Prostate gland (tissue), 2 donors: ENCODE results near the gene ASIC2.

Experiments
- POLR2A ChIP-seq: fragments of 450-650 bp; IDR thresholded peaks from one replicate; pipeline ENCODE4 v1.6.1; 2016; ENCODE audit warnings: antibody characterized with exemption, mild to moderate bottlenecking
- POLR2AphosphoS5 ChIP-seq: sonication (generic); formaldehyde crosslinking; IDR thresholded peaks from one replicate; pipeline ENCODE4 v1.6.1; 2017; ENCODE audit warnings: antibody characterized with exemption
- TF ChIP-seq, protein P1 (sequence below), 4 experiments: fragments of 200-600 bp in 2 of 4; fragments of 450-650 bp in 2 of 4; sonication (generic) in 2 of 4; IDR thresholded peaks; 1 replicate in 3 of 4; 2 replicates in 1 of 4; pipeline ENCODE4 v1.5.1; 2016 to 2019; ENCODE audit warnings: antibody characterized with exemption in 4 of 4, mild to moderate bottlenecking in 2 of 4, moderate library complexity in 2 of 4

DNA sequence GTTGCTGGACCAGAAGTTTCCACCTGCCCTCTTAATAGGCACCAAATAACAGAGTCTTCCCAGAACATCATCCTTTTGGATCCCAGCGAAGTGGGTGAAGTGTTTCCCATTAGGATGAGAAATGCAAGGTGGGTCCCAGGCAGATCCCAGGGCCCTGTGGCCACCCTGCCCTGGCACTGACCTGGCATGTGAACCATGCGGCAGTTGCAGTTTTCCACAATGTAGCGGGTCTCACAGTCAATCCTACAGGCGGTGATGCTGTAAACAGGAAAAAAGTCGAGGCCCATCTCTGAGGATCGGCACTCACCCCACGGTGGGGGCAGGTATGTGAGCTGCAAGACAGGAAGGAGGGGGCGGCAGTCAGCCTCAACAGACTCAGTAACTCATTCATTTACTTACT, 265.0 kb downstream of the ASIC2 start:
- TF ChIP-seq, protein P1, sequence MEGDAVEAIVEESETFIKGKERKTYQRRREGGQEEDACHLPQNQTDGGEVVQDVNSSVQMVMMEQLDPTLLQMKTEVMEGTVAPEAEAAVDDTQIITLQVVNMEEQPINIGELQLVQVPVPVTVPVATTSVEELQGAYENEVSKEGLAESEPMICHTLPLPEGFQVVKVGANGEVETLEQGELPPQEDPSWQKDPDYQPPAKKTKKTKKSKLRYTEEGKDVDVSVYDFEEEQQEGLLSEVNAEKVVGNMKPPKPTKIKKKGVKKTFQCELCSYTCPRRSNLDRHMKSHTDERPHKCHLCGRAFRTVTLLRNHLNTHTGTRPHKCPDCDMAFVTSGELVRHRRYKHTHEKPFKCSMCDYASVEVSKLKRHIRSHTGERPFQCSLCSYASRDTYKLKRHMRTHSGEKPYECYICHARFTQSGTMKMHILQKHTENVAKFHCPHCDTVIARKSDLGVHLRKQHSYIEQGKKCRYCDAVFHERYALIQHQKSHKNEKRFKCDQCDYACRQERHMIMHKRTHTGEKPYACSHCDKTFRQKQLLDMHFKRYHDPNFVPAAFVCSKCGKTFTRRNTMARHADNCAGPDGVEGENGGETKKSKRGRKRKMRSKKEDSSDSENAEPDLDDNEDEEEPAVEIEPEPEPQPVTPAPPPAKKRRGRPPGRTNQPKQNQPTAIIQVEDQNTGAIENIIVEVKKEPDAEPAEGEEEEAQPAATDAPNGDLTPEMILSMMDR (IDR thresholded peaks at IDR 0.05) = no peak
- TF ChIP-seq POLR2A = no peak
- TF ChIP-seq POLR2AphosphoS5 = no peak
